ENCODE data around the gene MKRN2. TPM values are rescaled to one million over a fixed set of nuclear protein-coding genes. Genes with fewer than 3 reads are reported as not detected.
"Not testable (repeated sequence)": the region's sequence is repeated elsewhere in the genome, so short reads cannot be mapped to it uniquely, and the experiment has no call there.

The MKRN2 gene
- total RNA-seq, 4 donors from 2014 or later = 25.0 to 33.1 (median 29.0) TPM

DNA sequence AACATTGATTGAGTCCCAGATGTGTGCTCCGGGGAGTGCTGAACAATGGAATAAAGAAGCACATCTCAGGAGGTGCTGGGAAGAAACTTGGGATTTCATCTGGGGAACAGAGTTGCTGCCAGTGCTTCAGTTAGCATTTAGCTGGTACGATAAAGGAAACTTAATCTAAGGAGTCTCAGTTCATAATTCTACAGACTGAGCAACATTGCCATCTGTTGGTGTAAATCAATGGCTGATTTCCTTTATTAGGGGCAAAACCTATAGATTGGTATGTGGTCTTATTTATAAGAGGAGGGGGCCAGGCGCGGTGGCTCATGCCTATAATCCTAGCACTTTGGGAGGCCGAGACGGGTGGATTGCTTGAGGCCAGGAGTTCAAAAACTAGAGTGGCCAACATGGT, 20.5 kb upstream of the MKRN2 start:
- TF ChIP-seq CTCF (IDR thresholded peaks at IDR 0.05) = no peak
- DNase-seq (ENCODE audit: low spot score) (no peak), ATAC-seq (ENCODE audit: low FRiP score) (no peak)

DNA sequence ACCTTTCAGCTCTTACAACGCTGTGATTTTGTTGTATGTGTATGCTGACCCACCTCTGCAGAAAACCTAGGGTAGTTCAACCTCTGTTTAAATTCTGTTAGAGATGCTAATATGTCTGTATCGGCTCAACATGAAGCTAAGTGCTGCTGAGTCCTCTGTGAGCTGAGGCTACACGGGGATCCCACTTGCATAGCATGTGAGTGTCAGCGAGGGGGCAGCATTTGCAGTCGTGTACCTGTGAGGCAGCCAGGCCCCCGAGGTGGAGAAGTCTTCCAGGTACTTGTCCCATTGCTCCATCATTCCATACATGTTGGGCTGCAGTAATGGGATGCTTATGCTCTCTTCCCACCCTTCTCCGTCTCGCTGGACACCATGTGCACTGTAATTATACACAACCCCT, 15.3 kb upstream of the MKRN2 start:
- no peak for ATAC-seq (ENCODE audit: low FRiP score)
- no peak for DNase-seq (ENCODE audit: low spot score)
- no peak for TF ChIP-seq CTCF (IDR thresholded peaks at IDR 0.05)

DNA sequence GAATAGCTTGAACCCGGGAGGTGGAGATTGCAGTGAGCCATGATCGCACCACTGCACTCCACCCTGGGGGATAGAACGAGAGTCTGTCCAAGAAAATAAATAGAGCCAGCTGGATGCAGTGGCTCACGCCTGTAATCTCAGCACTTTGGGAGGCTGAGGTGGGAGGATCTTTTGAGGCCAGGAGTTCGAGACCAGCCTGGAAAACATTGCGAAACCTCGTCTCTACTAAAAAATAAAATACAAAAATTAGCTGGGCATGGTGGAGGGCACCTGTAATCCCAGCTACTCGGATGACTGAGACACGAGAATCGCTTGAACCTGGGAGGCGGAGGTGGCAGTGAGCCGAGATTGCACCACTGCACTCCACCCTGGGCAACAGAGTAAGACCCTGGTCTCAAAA, 13.4 kb upstream of the MKRN2 start:
- DNase-seq (ENCODE audit: low spot score); ATAC-seq (ENCODE audit: low FRiP score): not testable (repeated sequence)

GRCh38 chr3:12544652-12545472, 12.0 kb upstream of the MKRN2 start:
- ATAC-seq (ENCODE audit: low FRiP score) = no peak
- TF ChIP-seq CTCF (IDR thresholded peaks at IDR 0.05) = no peak
- DNase-seq (ENCODE audit: low spot score) = no peak

GRCh38 chr3:12545473-12545791, 11.5 kb upstream of the MKRN2 start, which contains the start of gene MKRN2OS:
MKRN2OS (minus strand) TSS chr3:12545499; CDS start chr3:12545464, 35 bp downstream.
- no peak for TF ChIP-seq CTCF (IDR thresholded peaks at IDR 0.05)
- DNase-seq (ENCODE audit: low spot score) (no peak), ATAC-seq (ENCODE audit: low FRiP score) (no peak)

DNA sequence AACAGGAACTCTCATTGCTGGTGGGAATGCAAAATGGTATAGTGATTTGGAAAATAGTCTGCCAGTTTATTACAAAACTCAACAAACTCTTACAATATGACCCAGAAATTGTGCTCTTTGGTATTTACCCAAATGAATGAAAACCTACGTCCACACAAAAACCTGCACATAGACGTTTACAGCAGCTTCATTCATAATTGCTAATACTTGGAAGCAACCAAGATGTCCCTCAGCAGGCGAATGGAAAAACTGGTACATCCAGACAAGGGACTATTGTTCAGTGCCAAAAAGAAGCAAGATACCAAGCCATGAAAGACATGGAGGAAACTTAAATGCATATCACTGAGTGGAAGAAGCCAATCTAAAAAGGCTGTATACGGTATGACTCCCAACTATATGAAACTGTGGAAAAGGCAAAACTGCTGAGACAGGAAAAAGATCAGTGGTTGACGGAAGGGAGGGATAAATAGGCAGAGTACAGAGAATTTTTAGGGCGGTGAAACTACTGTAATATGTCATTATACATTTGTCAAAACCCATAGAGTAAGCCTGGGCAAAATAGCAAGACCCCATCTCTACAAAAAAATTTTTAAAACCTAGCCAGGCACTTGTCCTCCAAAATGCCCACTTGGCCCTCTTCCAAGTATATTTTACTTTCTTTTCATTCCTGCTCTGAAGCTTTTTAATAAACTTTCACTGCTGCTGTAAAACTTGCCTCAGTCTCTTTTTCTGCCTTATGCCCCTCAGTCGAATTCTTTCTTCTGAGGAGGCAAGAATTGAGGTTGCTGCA, 6.7 kb upstream of the MKRN2 start:
- TF ChIP-seq CTCF (IDR thresholded peaks at IDR 0.05) = no peak
- ATAC-seq (ENCODE audit: low FRiP score) (no peak), DNase-seq (ENCODE audit: low spot score) (no peak)

GRCh38 chr3:12553921-12554391, 2.9 kb upstream of the MKRN2 start:
- DNase-seq (ENCODE audit: low spot score) (no peak), ATAC-seq (ENCODE audit: low FRiP score) (no peak)
- no peak for TF ChIP-seq CTCF (IDR thresholded peaks at IDR 0.05)

All from omental fat pad (tissue), 4 donors.